AG09319 (cell line): ENCODE measurements around the gene ANO9.

ENCODE experiments used
- DNase-seq: peaks from one replicate; pipeline ENCODE4 v3.0.0-alpha.2; 2010; ENCODE audit warnings: low read depth; ENCODE audit errors: extremely low read depth
- CTCF ChIP-seq: IDR thresholded peaks from 2 replicates; pipeline ENCODE4 v1.5.1; 2011; ENCODE audit warnings: low read depth, mild to moderate bottlenecking, inconsistent platforms, low read length, moderate library complexity

ANO9 gene

GRCh38 chr11:380095-380480 is 61.7 kb downstream of the ANO9 start:
- TF ChIP-seq CTCF = no peak
- DNase-seq = no peak

DNA sequence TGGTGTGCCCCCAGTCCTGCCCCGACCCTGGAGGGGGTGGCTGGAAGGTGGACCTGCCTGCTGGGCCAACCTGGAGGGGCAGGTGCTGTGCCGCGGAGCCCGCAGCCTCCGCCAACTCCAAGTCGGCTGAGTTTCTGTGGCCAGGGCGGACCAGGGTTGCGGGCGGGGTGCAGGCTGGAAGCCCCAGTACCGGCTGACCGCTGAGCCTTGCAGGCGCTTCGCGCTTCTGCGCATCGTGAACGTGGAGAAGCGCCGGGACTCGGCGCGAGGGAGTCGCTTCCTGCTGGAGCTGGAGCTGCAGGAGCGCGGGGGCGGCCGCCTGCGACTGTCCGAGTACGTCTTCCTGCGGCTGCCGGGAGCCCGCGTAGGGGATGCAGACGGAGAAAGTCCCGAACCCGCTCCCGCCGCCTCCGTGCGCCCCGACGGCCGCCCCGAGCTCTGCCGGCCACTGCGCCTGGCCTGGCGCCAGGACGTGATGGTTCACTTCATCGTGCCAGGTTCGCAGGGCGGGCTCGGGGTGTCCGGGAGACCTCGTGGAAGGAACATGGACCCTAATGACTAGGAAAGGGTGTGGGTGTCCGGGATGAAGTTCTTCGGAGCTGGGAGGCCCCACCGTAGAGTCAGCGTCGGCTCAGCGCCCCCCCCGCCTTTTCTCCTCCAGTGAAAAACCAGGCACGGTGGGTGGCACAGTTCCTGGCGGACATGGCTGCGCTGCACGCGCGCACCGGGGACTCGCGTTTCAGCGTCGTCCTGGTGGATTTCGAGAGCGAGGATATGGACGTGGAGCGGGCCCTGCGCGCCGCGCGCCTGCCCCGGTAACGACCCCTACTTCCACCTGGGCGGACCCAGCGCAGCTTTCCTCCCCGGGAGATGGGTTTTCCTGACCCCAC is 62.4 kb downstream of the ANO9 start:
- DNase-seq = no peak
- TF ChIP-seq CTCF = no peak

DNA sequence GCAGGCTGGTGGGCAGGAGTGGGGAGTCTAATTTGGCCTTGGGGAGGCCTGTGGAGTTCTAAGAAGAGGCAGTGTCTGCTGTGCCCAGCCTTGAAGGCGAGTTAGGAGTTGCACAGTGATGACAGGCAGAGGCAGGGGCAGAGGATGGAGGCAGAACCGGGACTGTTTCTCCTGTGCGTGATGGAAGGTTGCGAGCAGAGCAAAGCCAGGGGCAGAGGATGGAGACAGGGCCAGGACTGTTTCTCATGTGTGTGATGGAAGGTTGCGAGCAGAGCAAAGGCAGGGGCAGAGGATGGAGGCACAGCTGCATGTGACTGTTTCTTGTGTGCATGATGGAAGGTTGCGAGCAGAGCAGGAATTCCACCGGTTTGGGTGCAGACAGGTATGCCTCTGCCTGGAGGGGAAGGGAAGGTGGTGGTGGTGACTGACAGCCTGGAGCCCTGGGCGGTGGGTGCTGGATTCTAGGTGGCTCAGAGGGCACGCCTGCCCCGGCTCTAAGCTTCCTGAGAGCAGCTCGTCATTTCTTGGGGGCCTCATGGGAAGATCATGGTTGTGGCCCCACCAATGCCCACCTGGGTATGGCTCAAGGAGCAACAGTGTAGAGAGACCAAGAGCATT is 63.8 kb downstream of the ANO9 start:
- TF ChIP-seq CTCF = no peak
- no peak for DNase-seq

GRCh38 chr11:377174-377865 is 64.5 kb downstream of the ANO9 start:
- DNase-seq = no peak
- no peak for TF ChIP-seq CTCF

DNA sequence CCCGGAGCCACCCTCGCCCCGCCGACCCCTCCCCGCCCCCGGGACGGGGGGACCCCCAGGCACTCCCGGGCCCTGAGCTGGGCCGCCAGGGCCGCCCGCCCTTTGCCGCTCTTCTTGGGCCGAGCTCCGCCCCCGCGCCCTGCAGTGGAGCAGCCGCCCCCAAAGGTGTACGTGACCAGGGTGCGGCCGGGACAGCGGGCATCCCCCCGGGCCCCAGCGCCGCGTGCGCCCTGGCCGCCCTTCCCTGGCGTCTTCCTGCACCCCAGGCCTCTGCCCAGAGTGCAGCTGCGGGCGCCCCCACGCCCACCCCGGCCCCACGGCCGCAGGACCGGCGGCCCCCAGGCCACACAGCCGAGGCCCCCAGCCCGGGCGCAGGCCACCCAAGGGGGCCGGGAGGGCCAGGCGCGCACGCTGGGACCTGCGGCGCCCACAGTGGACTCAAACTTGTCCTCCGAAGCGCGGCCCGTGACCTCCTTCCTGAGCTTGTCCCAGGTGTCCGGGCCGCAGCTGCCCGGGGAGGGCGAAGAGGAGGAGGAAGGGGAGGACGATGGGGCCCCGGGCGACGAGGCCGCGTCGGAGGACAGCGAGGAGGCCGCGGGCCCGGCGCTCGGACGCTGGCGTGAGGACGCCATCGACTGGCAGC is 65.2 kb downstream of the ANO9 start:
- DNase-seq = no peak
- TF ChIP-seq CTCF = no peak

DNA sequence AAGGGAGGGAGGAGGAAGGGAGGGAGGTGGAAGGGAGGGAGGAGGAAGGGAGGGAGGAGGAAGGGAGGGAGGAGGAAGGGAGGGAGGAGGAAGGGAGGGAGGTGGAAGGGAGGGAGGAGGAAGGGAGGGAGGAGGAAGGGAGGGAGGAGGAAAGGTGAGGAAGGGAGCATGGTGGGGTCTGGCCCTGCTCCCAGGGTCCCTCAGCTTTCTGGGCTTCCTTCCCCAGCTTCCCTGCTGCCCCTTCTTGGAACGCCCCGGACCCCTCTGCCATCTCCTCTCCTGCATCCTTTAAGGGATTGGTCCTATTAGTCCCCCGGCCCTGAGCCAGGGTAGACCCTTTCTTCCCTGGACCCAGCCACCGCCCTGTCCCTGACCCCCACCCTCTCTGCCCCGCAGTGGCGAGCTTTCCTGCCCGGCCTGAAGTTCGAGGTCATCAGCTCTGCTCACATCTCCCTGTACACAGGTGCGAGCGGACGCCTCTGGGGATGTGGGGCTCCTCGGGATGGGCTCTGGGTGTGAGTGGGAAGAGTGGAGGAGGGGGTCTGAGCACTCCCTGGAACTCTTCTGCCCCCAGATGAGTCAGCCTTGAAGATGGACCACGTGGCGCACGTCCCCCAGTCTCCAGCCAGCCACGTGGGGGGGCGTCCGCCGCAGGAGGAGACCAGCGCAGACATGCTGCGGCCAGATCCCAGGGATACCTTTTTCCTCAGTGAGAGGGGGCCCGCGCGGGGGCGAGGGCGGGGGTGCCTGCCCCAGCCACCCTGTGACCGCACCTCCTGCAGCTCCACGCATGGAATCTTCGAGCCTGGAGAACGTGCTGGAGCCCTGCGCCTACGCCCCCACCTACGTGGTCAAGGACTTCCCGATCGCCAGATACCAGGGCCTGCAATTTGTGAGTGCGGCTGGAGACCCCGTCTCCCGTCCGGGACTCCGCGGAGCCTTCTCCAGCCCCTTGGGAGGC is 66.5 kb downstream of the ANO9 start:
- TF ChIP-seq CTCF = no peak
- no peak for DNase-seq
